ENCODE measurements around the gene SLC17A2.

The SLC17A2 gene

DNA sequence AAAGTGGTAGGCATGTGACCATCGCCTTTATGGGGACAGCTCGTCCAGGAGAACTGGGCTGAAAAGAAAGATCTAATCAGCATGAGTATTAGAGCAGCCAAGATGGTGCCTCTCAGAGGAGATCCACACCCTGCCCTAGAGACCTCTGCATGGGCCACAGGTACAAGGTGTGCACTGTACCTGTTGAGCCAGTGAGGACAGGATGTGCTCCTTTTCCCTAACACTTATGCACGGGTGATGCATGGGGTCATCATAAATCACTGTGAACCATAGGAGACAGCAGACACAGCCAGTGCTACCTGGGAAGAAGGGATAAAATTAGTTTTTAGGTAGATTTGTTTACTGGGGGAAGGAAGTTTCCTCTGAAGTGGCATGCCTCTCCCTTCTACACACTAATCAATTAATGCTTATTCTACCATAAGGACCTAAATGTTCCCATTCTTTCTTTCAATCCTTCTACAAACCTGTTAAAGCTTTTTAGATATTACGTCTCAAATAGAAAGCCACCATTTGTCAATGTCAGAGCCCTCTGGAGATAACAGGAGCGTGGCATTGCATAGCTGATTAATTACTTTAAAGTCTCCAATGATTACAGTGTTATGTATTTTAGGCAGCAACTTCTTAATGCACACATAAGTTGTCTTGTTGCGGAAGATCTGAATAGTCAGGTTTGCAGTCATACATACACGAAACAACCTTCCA, 13.6 kb downstream of the SLC17A2 start:
- no peak for DNase-seq

DNA sequence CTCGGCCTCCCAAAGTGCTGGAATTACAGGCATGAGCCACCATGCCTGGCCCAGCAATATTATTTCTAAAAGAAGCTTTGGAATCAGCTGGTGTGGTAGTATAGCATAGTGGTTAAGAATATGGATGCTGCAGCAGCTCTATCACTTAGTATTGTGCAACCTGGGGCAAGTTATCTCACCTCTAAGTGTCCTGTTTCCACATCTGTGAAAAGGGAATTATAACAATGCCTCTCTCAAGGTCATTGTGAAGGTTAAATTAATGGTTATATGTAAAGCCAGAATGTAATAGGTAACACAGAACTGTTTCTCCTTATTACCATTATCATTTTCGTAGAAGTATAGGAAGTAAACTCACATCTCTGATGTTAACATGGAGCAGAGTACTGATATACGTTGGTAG, 14.2 kb downstream of the SLC17A2 start:
- DNase-seq: no peak

DNA sequence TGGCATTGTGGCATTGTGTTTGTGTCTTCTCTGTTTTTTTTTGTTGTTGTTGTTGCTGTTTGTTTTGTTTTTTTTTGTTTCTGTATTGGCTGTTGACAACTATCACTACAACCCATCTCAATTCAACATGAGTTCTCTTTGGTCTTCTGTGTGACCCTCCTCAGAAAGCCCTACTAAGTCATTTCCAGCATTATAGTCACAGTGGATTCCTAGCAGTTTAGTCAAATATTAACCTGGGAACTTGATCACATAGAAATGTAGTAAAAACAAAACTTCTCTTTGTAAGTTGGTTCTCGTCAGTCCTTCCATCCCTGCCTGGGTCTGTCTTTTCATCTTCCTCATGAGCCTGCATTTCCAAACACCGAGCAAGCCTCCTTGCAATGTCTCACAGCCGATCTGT, 16.8 kb downstream of the SLC17A2 start:
- DNase-seq: no peak

DNA sequence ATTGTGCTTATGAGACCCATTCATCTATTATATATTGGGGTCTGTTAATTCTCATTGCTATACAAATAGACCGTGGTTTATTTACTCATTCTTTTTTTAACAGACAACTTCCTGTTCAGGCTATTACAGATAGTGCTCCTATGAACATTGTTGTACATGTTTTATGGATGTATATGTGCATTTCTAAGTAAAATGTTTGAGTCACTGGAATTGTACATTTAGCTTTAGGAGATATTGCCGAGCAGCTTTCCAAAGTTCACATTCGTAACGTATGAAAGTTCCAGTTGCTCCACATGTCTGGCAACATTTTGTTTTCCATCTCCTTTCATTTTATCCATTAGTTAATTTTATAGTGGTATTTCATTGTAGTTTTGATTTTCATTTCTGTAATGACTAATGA, 19.1 kb downstream of the SLC17A2 start:
- DNase-seq: no peak

DNA sequence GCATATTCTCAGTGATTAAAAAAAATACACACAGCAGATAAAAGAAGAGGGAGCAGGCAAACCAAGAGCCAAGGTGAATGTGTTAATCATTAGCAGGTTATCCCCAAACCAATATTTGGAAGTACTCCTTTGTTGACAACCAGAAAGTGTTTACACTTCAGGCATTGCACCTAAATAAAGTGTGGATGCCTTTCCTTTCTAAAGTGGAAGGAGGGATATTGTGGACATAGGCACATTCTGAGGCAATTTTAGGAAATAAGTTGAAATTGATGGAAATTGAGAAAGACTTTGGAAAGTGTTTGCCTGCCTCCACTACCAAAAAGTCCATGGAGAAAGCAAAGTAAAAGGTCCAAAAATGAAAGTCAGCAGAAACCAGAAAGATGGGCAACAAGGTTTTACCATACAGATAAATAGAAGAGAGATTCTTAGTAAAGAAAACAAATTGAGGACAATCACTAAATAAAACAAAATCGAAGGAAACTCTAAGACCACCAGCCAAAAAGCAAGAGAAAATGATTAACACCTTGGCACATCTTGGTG, 22.9 kb downstream of the SLC17A2 start:
- DNase-seq: no peak

DNA sequence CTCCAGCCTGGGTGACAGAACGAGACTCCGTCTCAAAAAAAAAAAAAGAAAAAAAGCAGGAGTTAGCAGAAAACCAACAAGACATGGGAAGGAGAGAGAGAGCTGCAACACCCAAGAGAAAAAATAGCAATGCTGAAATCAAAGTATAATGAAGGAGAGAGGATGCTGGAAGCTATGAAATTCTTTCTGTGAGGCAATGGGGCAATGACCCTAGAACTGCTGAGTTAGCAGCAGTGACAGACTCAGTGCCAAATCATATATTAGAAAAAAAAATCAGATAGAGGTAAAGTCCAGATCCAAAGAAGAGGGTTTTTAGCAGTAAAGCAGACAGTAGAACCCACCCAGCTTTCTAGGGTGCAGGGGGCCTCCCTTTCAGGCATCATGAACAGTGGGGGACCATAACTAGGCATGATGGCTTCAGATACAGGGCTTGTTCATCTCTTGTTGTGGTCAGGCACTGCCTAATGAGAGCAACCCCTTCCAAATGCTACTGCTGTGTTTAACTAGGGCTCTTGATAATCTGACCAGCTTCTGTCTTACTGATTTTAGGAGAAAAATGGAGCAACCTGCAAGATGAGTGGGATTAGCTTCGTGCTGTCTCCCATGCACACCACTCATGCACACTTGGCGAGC, 26.9 kb downstream of the SLC17A2 start:
- no peak for DNase-seq

DNA sequence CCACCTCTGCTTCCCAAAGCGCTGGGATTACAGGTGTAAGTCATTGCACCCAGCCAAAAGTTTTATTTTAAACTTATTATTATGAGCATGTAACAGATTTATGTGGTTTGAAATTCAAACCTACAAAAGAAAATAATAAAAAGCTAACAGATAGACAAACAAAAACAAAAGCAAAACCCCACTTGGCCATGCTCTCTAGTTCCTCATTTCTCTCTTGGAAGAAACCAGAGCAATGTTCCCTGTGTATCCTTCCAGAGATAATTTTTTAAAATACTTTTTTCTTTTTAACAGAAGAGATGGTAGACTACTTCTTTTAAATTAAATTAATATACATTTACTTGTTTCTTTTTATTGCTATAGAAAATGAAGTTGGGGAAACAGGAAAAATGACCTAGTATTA, 28.4 kb downstream of the SLC17A2 start:
- DNase-seq: no peak

DNA sequence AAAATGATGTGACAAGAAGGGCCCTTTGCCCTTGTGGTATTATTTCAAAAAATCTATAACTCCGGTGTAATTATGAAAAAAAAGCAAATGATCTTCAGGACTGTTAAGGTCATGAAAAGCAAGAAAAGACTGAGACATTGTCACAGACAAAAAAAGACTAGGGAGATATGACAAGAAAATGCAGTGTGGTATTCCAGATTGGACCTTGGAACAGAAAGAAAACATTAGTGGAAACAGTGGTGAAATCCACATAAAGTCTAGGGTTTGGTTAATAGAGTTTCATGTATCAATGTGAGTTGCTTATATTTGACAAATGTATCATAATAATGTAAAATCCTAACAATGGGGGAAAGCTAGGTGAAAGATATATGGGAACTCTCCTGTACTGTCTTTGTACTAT, 29.6 kb downstream of the SLC17A2 start:
- DNase-seq: no peak

DNA sequence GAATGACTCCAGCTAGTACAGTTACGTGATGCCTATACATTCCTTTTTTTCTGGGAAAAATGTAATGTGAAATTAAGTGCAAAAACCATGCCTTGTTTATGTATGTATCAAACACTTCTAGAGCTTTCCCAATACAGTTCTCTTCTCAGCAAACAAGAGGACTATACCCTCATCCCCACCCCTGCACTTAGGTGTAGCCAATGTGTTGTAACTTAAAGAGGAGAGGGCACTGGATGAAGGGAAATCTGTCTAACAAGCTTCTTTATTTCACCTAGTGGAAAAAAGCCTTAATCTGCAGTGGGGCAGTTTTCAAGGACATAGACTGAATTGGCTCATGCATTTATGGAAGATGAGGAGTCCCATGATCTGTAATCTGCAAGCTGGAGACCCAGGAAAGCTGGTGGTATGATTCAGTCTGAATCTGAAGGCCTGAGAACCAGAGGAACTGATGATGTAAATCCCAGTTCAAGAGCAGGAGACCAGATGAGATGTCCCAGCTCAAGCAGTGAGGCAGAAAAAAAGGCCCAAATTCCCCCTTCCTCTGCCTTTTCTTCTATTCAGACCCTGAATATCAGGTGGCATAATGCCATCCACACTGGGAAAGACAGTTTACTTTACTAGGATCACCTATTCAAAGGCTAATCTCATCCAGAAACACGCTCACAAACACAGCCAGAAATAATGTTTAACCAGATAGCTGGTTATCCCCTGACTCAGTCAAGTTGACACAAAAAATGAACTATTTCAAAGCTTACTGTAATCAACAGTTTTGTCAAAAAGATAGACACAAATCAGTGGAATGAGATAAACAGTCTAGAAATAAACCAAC, 30.7 kb downstream of the SLC17A2 start:
- DNase-seq: no peak

DNA sequence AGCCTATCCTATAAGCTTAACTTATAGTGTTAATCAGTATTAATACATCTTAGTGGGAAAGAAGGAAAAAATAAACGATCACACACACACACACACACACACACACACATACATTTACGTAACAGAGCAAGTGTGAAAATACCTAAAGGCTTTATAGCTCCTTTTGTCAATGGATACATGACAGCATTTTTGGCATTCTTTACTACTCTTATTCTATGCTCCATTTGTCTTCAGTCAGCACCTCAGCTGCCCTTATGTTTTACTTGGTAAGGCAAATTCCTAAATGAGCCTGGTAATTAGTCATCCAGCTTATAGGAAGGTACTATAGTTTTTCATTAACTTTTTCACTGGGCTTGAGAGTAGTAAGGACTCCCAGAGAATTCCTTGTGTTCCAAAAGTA, 31.4 kb downstream of the SLC17A2 start:
- no peak for DNase-seq

DNA sequence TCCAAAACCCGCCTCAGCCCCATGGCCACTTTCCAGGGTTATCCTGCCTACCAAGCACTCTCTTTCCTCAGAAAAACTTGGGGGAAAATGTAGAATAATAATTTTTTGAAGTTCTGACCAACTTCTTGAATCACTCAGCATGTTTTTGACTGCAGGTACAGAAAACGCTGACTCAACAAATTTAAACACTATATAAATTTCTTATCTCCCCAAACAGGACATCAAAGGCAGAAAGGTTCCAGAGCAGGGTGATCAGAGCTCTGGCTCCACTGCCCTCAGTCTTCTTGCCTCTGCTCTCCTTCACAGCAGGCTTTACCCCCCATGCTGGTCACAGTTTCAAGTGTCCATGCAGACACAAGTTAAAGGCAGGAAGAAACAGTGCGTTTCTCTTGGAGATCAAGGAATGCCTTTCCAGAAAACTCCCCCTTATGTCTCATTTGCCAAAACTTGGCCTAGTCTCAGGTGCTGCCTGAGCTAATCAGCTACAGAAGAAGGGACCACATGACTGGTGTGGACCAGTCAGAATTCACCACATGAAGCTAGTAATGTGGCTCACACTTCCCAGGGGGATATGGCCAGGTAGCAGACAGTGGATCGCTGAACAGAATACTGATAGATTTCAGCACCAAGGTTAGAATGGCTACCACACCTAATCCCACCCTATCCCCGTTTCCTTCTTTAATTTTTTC, 32.1 kb downstream of the SLC17A2 start:
- no peak for DNase-seq

DNA sequence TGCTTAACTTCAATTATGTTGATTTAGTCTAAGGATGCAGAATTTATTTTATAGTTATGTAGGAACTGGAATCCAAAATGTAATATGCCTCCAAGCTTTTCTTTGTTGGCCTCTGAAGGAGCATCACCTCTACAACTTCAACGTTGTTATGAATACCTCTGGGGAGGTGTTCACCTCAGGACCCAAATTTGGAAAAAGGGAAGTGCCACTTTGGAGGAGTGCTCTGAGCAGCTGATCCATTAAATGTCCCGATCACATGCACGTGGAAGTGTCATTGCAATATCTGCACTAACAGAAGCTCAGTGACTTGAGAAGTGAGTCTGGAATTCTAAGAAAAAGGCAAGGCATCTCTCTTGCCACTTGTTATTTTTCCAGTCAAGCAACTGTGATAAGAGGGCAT, 34.2 kb downstream of the SLC17A2 start:
- no peak for DNase-seq

DNA sequence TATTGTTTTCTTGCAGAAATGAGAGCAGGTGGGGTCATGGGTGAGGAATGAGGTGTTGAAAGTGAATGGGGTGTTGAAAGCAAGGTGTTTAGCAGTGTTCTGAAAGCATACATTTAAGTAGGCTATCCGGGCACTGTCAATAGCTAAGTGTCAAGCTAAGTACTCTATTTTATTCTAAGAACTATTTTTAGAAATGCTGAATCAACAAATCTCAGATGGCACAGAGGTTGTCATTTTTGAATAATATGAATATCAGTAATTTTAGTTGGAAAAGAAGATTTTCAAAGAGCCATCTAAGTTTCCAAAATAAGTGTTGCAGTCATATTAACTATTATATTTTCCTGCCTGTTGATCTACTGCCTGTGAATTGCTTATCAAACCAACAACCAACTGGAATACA, 34.7 kb downstream of the SLC17A2 start:
- no peak for DNase-seq

DNA sequence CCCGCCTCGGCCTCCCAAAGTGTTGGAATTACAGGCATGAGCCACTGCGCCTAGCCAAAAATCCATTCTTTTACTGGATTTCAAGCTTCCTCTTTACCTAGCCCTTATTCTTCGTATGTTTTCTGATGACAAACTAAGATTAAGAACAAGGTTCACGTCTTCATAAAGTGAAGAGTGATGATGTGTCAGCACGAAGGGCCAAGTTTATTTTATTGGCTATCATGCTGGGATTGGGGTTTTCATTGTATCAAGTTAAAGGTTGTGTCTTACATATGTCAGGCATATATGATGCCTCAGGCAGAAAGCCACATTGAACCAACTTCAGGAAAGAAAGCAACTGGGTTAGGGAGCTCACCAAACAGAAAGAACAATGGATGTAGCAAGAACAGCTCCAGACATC, 36.7 kb downstream of the SLC17A2 start:
- no peak for DNase-seq

DNA sequence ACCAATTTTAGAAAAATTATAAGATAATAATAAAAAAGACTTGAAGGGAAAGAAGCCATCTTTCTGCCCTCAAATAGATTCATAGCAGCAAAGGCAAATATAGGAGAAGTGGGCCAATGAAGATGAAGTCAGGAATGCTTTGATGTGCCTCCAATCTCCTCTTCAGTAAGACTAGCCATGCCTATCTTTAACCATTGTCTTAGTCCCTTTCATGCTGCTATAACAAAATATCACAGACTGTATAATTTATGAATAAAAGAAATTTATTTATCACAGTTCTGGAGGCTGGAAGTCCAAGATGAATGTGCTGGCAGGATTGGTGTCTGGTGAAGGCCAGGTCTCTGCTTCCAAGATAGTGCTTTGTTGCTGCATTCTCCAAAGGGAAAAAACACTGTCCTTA, 37.6 kb downstream of the SLC17A2 start:
- DNase-seq: no peak

DNA sequence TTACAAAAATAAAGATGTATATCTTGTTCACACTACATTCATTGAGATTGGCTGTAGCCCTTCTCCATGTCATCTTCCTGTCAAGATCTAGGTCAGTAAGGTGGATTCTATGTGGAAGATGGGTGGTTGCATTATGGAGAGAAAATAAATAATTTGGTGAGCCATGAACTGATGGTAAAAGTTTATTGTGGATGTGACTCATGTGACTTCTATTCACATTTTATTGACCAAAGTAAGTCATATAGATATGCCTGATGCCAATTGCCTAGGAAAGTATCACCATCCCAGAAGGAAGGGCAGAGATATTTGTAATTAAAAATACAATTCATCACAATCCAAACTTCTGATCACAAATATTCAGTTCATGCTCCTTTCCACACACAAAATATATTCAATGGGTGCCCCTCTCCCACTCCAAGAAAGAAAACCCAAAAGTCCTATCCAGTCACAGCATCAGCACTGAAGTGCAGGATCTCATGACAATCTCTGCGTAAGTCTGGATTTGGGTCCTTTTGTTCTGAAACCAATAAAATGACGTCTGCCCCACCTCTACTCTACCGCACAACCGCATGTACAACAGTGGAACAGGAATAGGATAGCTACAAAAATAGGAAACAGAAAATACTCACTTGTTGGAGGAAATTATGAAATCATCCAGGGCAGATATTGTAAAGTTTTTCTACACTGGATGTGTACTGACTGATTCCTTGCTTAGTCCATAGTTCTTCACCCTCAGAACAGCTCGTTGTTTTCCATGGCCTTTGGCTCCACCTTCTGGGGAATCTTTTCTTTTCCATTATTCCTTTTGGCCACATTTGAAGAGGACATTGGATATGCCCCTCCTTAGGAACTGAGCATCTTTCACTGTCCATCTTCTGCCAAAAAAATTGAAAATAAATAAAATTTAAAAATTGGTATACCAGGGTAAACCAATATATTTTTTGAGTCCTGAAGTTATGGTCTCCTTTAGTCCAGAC, 40.3 kb downstream of the SLC17A2 start:
- no peak for DNase-seq

DNA sequence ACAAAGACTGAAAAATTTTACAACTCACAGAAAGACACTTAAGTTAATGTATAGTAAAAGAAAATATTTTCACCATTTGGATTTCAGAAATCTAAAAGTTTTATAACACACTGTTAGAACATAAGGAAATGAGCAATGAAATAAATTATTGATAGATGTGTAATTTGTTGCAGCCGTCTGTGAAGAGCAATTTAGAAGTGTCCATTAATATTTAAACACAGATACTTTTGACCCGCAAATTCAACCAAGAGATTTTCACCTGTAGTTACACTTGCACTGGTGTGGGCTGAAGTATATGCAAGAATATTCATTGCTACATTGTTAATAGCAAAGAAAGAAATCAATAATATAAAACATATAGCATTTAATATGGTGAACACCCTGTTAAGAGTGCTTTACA, 41.9 kb downstream of the SLC17A2 start:
- no peak for DNase-seq

DNA sequence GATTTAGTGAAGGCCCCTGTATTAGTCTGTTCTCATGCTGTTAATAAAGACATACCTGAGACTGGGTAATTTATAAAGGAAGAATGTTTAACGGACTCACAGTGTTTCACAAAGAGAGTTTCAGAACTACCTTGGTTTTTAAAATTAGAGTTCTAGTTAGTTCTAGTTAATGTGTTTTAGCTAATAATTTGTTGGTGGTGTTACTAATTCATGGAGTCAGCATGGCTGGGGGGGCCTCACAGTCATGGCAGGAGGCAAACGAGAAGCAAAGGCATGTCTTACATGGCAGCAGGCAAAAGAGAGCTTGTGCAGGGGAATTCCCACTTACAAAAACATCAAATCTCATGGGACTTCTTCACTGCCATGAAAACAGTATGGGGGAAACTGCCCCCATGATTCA, 44.4 kb downstream of the SLC17A2 start:
- no peak for DNase-seq

DNA sequence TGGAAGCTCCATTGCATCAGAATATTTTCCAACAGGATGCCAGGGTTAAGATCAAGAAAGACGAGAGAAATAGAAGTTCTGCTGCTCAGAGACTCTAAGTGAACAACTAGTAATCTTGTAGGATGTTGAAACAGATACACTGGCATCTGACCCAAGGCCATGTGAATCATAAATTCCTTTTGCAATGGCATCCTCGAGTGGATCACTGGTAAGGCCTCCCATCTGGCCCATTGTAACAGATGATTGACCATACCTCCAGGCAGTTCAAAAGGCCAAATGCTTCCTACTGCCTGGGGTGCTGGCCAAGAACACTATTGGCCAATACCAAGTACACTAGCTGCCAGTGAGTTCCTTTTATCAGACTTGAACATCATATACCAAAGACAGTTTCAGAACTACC, 46.5 kb downstream of the SLC17A2 start:
- no peak for DNase-seq

DNA sequence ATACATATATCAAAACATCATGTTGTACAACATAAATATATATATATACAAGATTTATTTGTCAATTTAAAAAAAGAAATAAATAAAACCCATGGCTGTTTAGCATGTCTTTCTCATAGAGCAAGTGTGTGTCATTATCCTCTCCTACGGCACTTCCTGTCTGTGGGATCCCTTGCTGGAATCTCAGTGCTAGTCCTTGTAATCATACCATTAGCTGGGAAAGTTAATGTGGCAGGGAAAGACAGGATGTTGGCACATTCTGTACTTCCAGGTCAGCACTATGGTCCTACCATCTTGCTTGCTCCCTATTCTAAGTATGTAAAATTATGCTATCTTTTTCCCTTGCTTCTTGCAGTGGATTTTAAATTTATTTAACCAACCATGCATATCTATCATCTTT, 47.0 kb downstream of the SLC17A2 start:
- no peak for DNase-seq

DNA sequence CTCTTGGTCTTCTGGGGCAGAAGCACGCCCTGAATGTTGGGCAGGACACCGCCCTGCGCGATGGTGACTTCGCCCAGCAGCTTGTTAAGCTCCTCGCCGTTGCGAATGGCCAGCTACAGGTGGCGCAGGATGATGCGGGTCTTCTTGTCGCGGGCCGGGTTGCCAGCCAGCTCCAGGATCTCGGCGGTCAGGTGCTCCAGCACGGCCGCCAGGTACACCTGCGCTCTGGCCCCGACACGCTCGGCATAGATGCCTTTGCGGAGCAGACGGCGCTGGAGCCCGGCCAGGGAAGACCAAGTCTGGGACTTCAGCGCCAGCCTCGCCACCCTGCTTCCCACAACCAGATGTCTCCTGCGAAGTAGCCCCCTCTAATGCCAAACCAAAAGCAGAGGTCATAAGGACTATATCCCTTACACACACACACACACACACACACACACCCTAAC, 48.4 kb downstream of the SLC17A2 start:
- peak; percentile 6 for DNase-seq

DNA sequence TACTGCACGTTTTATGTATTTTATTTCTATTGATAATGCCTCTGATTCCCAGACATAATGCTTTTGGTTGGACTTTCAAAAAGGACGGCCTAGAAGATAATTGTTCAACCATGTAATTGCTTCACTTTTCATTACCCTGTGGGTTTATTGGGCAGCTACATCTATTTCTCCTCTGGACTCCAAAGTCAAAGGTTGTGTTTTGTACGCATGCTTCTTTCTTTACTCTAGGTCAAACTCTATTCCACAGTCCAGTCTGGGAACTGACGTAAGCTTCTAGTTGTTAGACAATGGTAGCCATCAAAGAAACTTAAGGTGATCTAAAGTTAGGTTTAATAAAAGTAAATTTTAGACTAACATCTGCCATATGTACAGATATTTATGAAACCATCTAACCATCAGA, 49.9 kb downstream of the SLC17A2 start:
- no peak for DNase-seq
